Fibroblast of the conjunctiva (primary cell): Measurements from ENCODE around the gene MTX1.
"Not testable (repeated sequence)": the region's sequence is repeated elsewhere in the genome, so short reads cannot be mapped to it uniquely, and the experiment has no call there.

Experiments used
- DNase-seq: peaks from one replicate; pipeline ENCODE4 v3.0.0-alpha.2; 2010; ENCODE audit warnings: low read depth

Gene MTX1

GRCh38 chr1:155189926-155190325 lies 18.6 kb upstream of the MTX1 start:
- DNase-seq: not testable (repeated sequence)

GRCh38 chr1:155191904-155192303 lies 16.6 kb upstream of the MTX1 start:
- DNase-seq: no peak

GRCh38 chr1:155192346-155193274 lies 15.9 kb upstream of the MTX1 start:
- DNase-seq: no peak

GRCh38 chr1:155193275-155193990 lies 15.1 kb upstream of the MTX1 start:
- DNase-seq: peak; percentile 90

- not testable (repeated sequence) for DNase-seq
Observed at GRCh38 chr1:155193991-155194240, 14.6 kb upstream of the MTX1 start.

GRCh38 chr1:155195201-155196102 lies 13.0 kb upstream of the MTX1 start:
- no peak for DNase-seq

GRCh38 chr1:155196103-155196892 lies 12.2 kb upstream of the MTX1 start:
- DNase-seq: no peak

- no peak for DNase-seq
Observed at GRCh38 chr1:155196893-155197638, 11.4 kb upstream of the MTX1 start.

GRCh38 chr1:155197901-155198546 lies 10.5 kb upstream of the MTX1 start:
- DNase-seq: no peak

GRCh38 chr1:155198547-155198906 lies 10.0 kb upstream of the MTX1 start:
- no peak for DNase-seq

GRCh38 chr1:155199792-155200191 lies 8.7 kb upstream of the MTX1 start:
- no peak for DNase-seq

GRCh38 chr1:155200920-155201319 lies 7.6 kb upstream of the MTX1 start:
- no peak for DNase-seq

- DNase-seq: no peak
Observed at GRCh38 chr1:155202198-155202597, 6.3 kb upstream of the MTX1 start.

- DNase-seq: no peak
Observed at GRCh38 chr1:155202731-155203515, 5.6 kb upstream of the MTX1 start.

- DNase-seq: no peak
Observed at GRCh38 chr1:155205035-155205434, 3.5 kb upstream of the MTX1 start.

GRCh38 chr1:155205969-155206593 lies 2.4 kb upstream of the MTX1 start:
- DNase-seq: no peak

- peak; percentile 69 for DNase-seq
Observed at GRCh38 chr1:155206891-155207805, 1.3 kb upstream of the MTX1 start.
